Muscle of arm (tissue), 12 donors: ENCODE data around the gene RPS16. TPM values are rescaled to one million over a fixed set of nuclear protein-coding genes. Genes with fewer than 3 reads are reported as not detected.

Experiments
- DNase-seq: peaks from one replicate; pipeline ENCODE4 v3.0.0-alpha.2; 2013
- polyA plus RNA-seq, 12 donors: library from polyadenylated mRNA; unstranded; fragments of 120-200 nt; gene quantifications; one replicate each; pipeline ENCODE4 v1.2.1, GENCODE V29; 2013; ENCODE audit not compliant: insufficient read length in 12 of 12

The RPS16 gene
- polyA plus RNA-seq, 12 donors, result 937 to 1,979 (median 1,712) TPM; not detected in 1

- peak; percentile 88 for DNase-seq
Observed at GRCh38 chr19:39397360-39398296, 38.1 kb downstream of the RPS16 start.

GRCh38 chr19:39390751-39391437 is 44.9 kb downstream of the RPS16 start, which contains the start of the genes MED29 and PAF1:
TSS of gene MED29 (plus strand) at chr19:39391378. CDS start at chr19:39391423, 45 bp downstream.
TSS of gene PAF1 (minus strand) at chr19:39391106. CDS start at chr19:39390864, 242 bp downstream.
- peak; percentile 100 for DNase-seq

- DNase-seq, result no peak
Observed at GRCh38 chr19:39390451-39390750, 45.3 kb downstream of the RPS16 start.

GRCh38 chr19:39389631-39390414 is 45.9 kb downstream of the RPS16 start:
- DNase-seq, result no peak

GRCh38 chr19:39388657-39389056 is 47.1 kb downstream of the RPS16 start:
- no peak for DNase-seq

- no peak for DNase-seq
Observed at GRCh38 chr19:39386557-39386956, 49.2 kb downstream of the RPS16 start.

- DNase-seq, result no peak
Observed at GRCh38 chr19:39385629-39386411, 49.9 kb downstream of the RPS16 start.

GRCh38 chr19:39384839-39385568 is 50.7 kb downstream of the RPS16 start:
- no peak for DNase-seq

Other genes with a start within 250 kb of the RPS16 start
- gene NCCRP1, start 239.0 kb downstream of the RPS16 start, polyA plus RNA-seq, result 1 to 10 TPM in 2 of 12 donors, under 1 TPM in 6, not detected in 4; 0.10 to 1.5 (median 0.17) TPM
- not detected for gene SYCN, start 231.7 kb downstream of the RPS16 start, polyA plus RNA-seq
- not detected for gene IFNL3, start 190.9 kb downstream of the RPS16 start, polyA plus RNA-seq
- under 1 TPM in 2 of 12 donors, not detected in 10; 0.12 to 0.17 TPM for gene IFNL4, start 187.1 kb downstream of the RPS16 start, polyA plus RNA-seq
- gene IFNL2, start 167.6 kb downstream of the RPS16 start, polyA plus RNA-seq, result not detected
- not detected for gene IFNL1, start 139.5 kb downstream of the RPS16 start, polyA plus RNA-seq
- 1 to 10 TPM in 3 of 12 donors, under 1 TPM in 7, not detected in 2; 0.42 to 2.8 (median 0.61) TPM for gene LRFN1, start 115.1 kb downstream of the RPS16 start, polyA plus RNA-seq
- 10 to 100 TPM in 11 of 12 donors, not detected in 1; 12.1 to 31.1 (median 17.8) TPM for gene GMFG, start 99.9 kb downstream of the RPS16 start, polyA plus RNA-seq
- gene SAMD4B, start 93.5 kb downstream of the RPS16 start, polyA plus RNA-seq, result 100 to 1,000 TPM in 2 of 12 donors, 10 to 100 TPM in 9, not detected in 1; 57.9 to 191 (median 74.7) TPM
- gene PAF1, start 44.8 kb downstream of the RPS16 start, polyA plus RNA-seq, result 10 to 100 TPM in 11 of 12 donors, not detected in 1; 33.0 to 65.6 (median 39.1) TPM
- gene MED29, start 44.6 kb downstream of the RPS16 start, polyA plus RNA-seq, result 10 to 100 TPM in 11 of 12 donors, not detected in 1; 14.8 to 35.2 (median 22.9) TPM
- 100 to 1,000 TPM in 4 of 12 donors, 10 to 100 TPM in 7, not detected in 1; 29.7 to 250 (median 69.4) TPM for gene ZFP36, start 29.1 kb downstream of the RPS16 start, polyA plus RNA-seq
- gene PLEKHG2, start 23.3 kb downstream of the RPS16 start, polyA plus RNA-seq, result 10 to 100 TPM in 11 of 12 donors, not detected in 1; 26.4 to 86.4 (median 47.0) TPM
- 100 to 1,000 TPM in 1 of 12 donors, 10 to 100 TPM in 10, not detected in 1; 74.5 to 113 (median 82.6) TPM for gene SUPT5H, start 9.6 kb upstream of the RPS16 start, polyA plus RNA-seq
- 10 to 100 TPM in 11 of 12 donors, not detected in 1; 41.6 to 61.9 (median 46.0) TPM for gene TIMM50, start 44.9 kb upstream of the RPS16 start, polyA plus RNA-seq
- under 1 TPM in 9 of 12 donors, not detected in 3; 0.08 to 0.25 (median 0.16) TPM for gene DLL3, start 63.0 kb upstream of the RPS16 start, polyA plus RNA-seq
- under 1 TPM in 2 of 12 donors, not detected in 10; 0.17 to 0.33 TPM for gene SELENOV, start 79.2 kb upstream of the RPS16 start, polyA plus RNA-seq
- gene EID2B, start 96.9 kb upstream of the RPS16 start, polyA plus RNA-seq, result 1 to 10 TPM in 11 of 12 donors, not detected in 1; 2.0 to 9.7 (median 2.5) TPM
- 10 to 100 TPM in 7 of 12 donors, 1 to 10 TPM in 4, not detected in 1; 7.5 to 20.2 (median 10.8) TPM for gene EID2, start 104.2 kb upstream of the RPS16 start, polyA plus RNA-seq
- gene LGALS13, start 166.6 kb upstream of the RPS16 start, polyA plus RNA-seq, result under 1 TPM in 1 of 12 donors, not detected in 11; 0.33 TPM
- not detected for gene LGALS16, start 220.0 kb upstream of the RPS16 start, polyA plus RNA-seq